Peyer's patch (tissue), 4 donors: ENCODE measurements around the gene SBF2.

Experiments used
- CTCF ChIP-seq, 6 experiments: fragments of 450-650 bp in 4 of 6; fragments of 200-600 bp in 2 of 6; sonication (generic) in 1 of 6; IDR thresholded peaks; one replicate each; pipeline ENCODE4 v1.5.1; 2017 to 2019; ENCODE audit warnings: antibody characterized with exemption in 6 of 6, mild to moderate bottlenecking in 3 of 6, moderate library complexity in 1 of 6
- POLR2A ChIP-seq, 2 donors: fragments of 450-650 bp; IDR thresholded peaks; one replicate each; pipeline ENCODE4 v1.5.1; 2017; ENCODE audit warnings: antibody characterized with exemption in 2 of 2, mild to moderate bottlenecking in 2 of 2, moderate library complexity in 2 of 2

GRCh38 chr11:10072841-10073240, 221.2 kb downstream of the SBF2 start:
- TF ChIP-seq CTCF (IDR thresholded peaks at IDR 0.05) (no peak), POLR2A (IDR thresholded peaks at IDR 0.05) (no peak)
